Loucy (cell line): ENCODE results near the gene TPST2.

Source experiments
- EZH2phosphoT487 ChIP-seq: fragments of 200-600 bp; IDR thresholded peaks from 2 replicates; pipeline ENCODE4 v1.6.1; 2018; ENCODE audit warnings: antibody characterized with exemption, mild to moderate bottlenecking, moderate library complexity, borderline replicate concordance
- TF ChIP-seq, protein P1 (sequence below): fragments of 200-600 bp; sonication (generic); conservative IDR thresholded peaks from 2 replicates; pipeline ENCODE4 v1.5.1; 2014; ENCODE audit warnings: mild to moderate bottlenecking, antibody characterized with exemption, low read length

DNA sequence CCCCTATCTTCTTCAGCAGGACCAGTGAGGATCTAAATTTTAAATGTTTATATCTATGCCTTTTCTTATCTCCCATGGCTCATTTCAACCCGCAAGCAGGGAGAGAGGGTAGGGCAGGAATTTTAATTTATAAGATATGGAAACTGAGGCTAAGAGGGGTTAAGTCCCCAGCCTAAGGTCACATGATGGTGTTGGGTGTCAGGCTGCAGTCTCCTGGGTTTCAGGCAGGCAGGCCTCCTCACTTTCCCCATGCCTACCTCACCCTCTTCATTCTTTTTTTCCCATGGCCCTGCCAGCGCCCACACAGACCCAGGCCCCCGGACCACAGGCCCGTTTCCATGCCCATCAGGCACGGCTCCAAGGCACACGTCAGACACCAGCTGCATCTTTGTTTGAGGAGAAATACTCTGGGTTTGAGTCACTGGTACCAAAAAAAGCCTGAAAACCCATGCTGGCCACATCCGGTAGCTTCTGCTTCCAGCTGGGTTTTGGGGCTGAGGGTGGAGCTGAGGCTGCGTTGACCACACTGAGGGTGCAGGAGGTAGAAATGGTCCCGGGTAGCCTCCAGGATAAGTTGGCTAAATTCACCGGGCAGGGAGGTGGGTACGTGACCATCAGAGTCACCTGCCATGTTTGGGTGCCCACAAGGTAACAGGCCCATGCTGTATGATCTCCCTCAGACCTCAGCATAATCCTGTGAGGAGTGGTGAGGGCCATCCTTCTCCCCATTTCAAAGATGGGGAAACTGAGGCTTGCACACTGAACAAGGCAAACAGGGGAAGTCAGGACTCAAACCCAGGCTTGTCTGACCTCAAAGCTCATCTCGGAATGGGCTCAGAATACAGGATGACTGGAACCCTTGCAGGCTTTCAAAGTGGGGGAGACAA, 20.4 kb upstream of the TPST2 start:
- TF ChIP-seq, protein P1, sequence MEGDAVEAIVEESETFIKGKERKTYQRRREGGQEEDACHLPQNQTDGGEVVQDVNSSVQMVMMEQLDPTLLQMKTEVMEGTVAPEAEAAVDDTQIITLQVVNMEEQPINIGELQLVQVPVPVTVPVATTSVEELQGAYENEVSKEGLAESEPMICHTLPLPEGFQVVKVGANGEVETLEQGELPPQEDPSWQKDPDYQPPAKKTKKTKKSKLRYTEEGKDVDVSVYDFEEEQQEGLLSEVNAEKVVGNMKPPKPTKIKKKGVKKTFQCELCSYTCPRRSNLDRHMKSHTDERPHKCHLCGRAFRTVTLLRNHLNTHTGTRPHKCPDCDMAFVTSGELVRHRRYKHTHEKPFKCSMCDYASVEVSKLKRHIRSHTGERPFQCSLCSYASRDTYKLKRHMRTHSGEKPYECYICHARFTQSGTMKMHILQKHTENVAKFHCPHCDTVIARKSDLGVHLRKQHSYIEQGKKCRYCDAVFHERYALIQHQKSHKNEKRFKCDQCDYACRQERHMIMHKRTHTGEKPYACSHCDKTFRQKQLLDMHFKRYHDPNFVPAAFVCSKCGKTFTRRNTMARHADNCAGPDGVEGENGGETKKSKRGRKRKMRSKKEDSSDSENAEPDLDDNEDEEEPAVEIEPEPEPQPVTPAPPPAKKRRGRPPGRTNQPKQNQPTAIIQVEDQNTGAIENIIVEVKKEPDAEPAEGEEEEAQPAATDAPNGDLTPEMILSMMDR: no peak
- no peak for TF ChIP-seq EZH2phosphoT487
